Gastrocnemius medialis (tissue), 4 donors: ENCODE results near the gene B3GNT3. TPM values are rescaled to one million over a fixed set of nuclear protein-coding genes. Genes with fewer than 3 reads are reported as not detected.

Experiments used
- ATAC-seq, 2 donors: fragments of 150-250 bp; one replicate each; pipeline ENCODE4 v1.9.1; 2016
- DNase-seq, 2 donors: peaks; one replicate each; pipeline ENCODE4 v3.0.0-alpha.2; 2019
- H3K27ac ChIP-seq, 4 donors: fragments of 200-600 bp; sonication (generic); 1 replicate in 1 of 4; 2 replicates in 3 of 4; pipeline ENCODE4 v1.5.1; 2016 to 2018; ENCODE audit warnings: mild to moderate bottlenecking in 2 of 4, moderate library complexity in 1 of 4
- H3K27me3 ChIP-seq, 3 donors: fragments of 200-600 bp; sonication (generic) in 2 of 3; 1 replicate in 1 of 3; 2 replicates in 2 of 3; pipeline versions ENCODE4 v1.5.1 to v1.6.0; 2016 to 2019; ENCODE audit warnings: mild to moderate bottlenecking in 1 of 3, moderate library complexity in 1 of 3
- H3K36me3 ChIP-seq, 2 donors: fragments of 200-600 bp; sonication (generic) in 1 of 2; one replicate each; pipeline ENCODE4 v1.5.1; 2017 to 2018
- H3K4me1 ChIP-seq, 2 donors: fragments of 200-600 bp; sonication (generic) in 1 of 2; one replicate each; pipeline ENCODE4 v1.5.1; 2016 to 2017; ENCODE audit warnings: mild to moderate bottlenecking in 2 of 2
- H3K4me3 ChIP-seq, 4 donors: fragments of 200-600 bp; sonication (generic) in 3 of 4; 1 replicate in 1 of 4; 2 replicates in 3 of 4; pipeline ENCODE4 v1.5.1; 2016 to 2019; ENCODE audit warnings: mild to moderate bottlenecking in 2 of 4
- H3K9me3 ChIP-seq, 3 donors: fragments of 200-600 bp; sonication (generic) in 2 of 3; 1 replicate in 1 of 3; 2 replicates in 2 of 3; pipeline ENCODE4 v1.5.1; 2016 to 2019
- CTCF ChIP-seq, 5 experiments: fragments of 450-650 bp in 3 of 5; fragments of 200-600 bp in 2 of 5; sonication (generic) in 2 of 5; IDR thresholded peaks in 4 of 5; conservative IDR thresholded peaks in 1 of 5; 1 replicate in 4 of 5; 2 replicates in 1 of 5; pipeline ENCODE4 v1.5.1; 2016 to 2019; ENCODE audit warnings: antibody characterized with exemption in 5 of 5, mild to moderate bottlenecking in 3 of 5, moderate library complexity in 3 of 5
- POLR2A ChIP-seq, 2 donors: fragments of 450-650 bp; IDR thresholded peaks; one replicate each; pipeline ENCODE4 v1.6.1; 2017; ENCODE audit warnings: antibody characterized with exemption in 2 of 2, mild to moderate bottlenecking in 2 of 2, moderate library complexity in 2 of 2
- in situ Hi-C, 4 donors: fragments of 200-750 bp; cut with MboI; loops; one replicate each; pipeline versions ENCODE4 v1.15.0 to v1.8.0; 2017; ENCODE audit warnings: low sequenced_read_pairs in 4 of 4
- intact Hi-C: fragments of 100-400 bp; cut with DNase I; formaldehyde crosslinking; loops from one replicate; pipeline ENCODE4 v1.15.1; 2023; ENCODE audit warnings: low total_unique reads
- total RNA-seq, 4 donors: library from RNA; depleted of rRNA; stranded (reverse); fragments of >200 nt; gene quantifications; one replicate each; pipeline versions ENCODE4 v1.1.0 to v1.2.3, GENCODE V29; 2016

The B3GNT3 gene
- total RNA-seq, 4 donors from 2014 or later, result 0.13 to 0.39 TPM; not detected in 2

DNA sequence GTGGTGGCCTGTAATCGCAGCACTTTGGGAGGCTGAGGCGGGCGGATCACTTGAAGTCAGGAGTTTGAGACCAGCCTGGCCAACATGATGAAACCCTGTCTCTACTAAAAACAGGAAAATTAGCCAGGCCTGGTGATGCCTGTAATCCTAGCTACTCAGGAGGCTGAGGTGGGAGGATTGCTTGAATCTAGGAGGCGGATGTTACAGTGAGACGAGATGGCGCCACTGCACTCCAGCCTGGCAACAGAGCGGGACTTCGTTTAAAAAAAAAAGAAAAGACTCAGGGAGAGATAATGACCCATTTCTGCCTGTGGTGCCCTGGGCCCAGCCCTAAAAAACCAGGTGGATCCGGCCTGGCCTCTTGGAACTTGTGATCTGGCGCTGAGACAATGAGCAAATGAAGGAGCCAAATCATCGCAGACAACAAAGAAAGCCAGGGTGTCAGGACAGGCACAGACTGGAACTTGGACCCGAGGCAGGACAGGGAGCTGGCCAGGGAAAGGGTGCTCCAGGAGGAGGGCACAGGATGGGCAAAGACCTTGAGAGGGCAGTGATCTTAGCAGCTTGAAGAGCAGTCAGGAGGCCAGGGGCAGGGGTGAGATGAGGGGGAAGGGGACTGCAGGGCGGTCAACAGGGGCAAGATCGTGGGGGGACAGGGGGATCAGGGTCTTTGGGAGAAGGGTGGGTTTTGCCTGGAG is 53.8 kb downstream of the B3GNT3 start:
- in situ Hi-C loops, result no loop called here
- Histone ChIP-seq H3K36me3 (no peaks in the 10 kb centered on the region), H3K4me1 (no peaks in the 10 kb centered on the region), H3K27me3 (peaks cover 7 to 29% (median 28%) of the 10 kb centered on the region in 3 donors), H3K9me3 (no peaks in the 10 kb centered on the region), H3K4me3 (no peak overlapping the region), H3K27ac (peak overlapping the region in 1 of 4 donors; percentile 67)
- DNase-seq (no peak), ATAC-seq (no peak)
- intact Hi-C loops, result no loop called here
- TF ChIP-seq CTCF (IDR thresholded peaks at IDR 0.05 in 4 of 5, conservative IDR thresholded peaks at IDR 0.05 in 1 of 5) (no peak), POLR2A (IDR thresholded peaks at IDR 0.05) (no peak)

- in situ Hi-C loops (loop anchor here in 2 of 4 donors (5.0 to 25.0 kb wide), 3 partner anchors 71 to 133 kb away; no protein-coding TSS in a partner anchor), intact Hi-C loops (loop anchor here (10.0 kb wide), 1 partner anchor 149 kb away; no protein-coding TSS in a partner anchor)
- Histone ChIP-seq H3K4me3 (no peak overlapping the region), H3K4me1 (peaks cover under 1 to 1% of the 10 kb centered on the region in 2 donors), H3K27ac (no peak overlapping the region), H3K27me3 (peaks cover 0 to 3% (median 0%) of the 10 kb centered on the region in 3 donors), H3K36me3 (no peaks in the 10 kb centered on the region), H3K9me3 (no peaks in the 10 kb centered on the region)
- no peak for ATAC-seq
- TF ChIP-seq POLR2A (IDR thresholded peaks at IDR 0.05) (no peak), CTCF (IDR thresholded peaks at IDR 0.05 in 4 of 5, conservative IDR thresholded peaks at IDR 0.05 in 1 of 5) (no peak)
- no peak for DNase-seq
Measured at GRCh38 chr19:17854061-17854460, 59.1 kb downstream of the B3GNT3 start.

DNA sequence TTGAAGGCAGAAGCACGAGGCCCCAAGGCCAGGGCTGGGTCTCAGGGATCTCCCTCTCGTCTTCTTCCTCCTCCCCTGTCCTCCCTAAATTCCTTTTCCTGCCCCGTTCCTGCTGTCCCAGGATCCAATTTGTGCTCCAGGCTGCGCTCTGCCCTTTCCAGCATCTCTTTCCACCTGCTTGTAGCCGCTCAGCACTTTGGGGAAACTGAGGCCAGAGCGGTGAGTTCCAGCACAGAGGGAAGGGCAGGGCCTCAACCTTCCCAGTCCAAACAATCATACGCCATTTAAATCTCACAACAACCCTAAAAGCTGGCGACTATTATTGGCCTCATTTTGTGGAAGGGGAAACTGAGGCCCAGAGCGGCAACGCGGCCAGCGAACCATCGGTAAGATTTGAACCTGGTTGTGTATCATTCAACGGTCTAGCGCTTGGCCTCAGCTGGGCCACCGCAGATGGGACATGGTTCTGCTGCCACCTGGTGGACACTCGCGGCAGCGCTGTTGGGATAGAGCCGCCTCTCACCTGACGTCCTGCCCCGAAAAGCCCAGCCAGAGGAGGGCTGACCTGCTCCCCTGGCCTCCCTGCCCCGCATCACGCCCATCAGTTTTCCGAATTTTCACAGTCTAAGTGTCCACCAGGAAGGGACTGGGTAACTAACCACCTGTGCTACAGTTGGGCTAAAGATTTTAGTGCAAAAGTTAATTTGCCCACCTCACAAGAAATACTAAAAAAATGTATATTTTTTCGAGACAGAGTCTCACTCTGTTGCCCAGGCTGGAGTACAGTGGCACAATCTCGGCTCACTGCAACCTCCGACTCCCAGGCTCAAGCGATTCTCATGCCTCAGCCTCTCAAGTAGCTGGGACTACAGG is 60.6 kb downstream of the B3GNT3 start:
- peak; percentile 54 to 71 for DNase-seq
- peak; percentile 85 to 99 (median 91) for TF ChIP-seq CTCF (IDR thresholded peaks at IDR 0.05 in 4 of 5, conservative IDR thresholded peaks at IDR 0.05 in 1 of 5)
- TF ChIP-seq POLR2A (IDR thresholded peaks at IDR 0.05), result no peak
- H3K9me3 ChIP-seq, result no peaks in the 10 kb centered on the region
- H3K27ac ChIP-seq, result no peak overlapping the region
- in situ Hi-C loops, result loop anchor here in 1 of 4 donors (10.0 to 25.0 kb wide), 2 partner anchors 69 to 132 kb away; no protein-coding TSS in a partner anchor
- peak; percentile 27 to 31 for ATAC-seq
- H3K4me1 ChIP-seq, result peaks cover 4% of the 10 kb centered on the region in 2 donors
- peaks cover 0 to 3% (median 0%) of the 10 kb centered on the region in 3 donors for H3K27me3 ChIP-seq
- no peaks in the 10 kb centered on the region for H3K36me3 ChIP-seq
- no peak overlapping the region for H3K4me3 ChIP-seq
- intact Hi-C loops, result loop anchor here (1.0 to 10.0 kb wide), 3 partner anchors 77 to 151 kb away; no protein-coding TSS in a partner anchor

DNA sequence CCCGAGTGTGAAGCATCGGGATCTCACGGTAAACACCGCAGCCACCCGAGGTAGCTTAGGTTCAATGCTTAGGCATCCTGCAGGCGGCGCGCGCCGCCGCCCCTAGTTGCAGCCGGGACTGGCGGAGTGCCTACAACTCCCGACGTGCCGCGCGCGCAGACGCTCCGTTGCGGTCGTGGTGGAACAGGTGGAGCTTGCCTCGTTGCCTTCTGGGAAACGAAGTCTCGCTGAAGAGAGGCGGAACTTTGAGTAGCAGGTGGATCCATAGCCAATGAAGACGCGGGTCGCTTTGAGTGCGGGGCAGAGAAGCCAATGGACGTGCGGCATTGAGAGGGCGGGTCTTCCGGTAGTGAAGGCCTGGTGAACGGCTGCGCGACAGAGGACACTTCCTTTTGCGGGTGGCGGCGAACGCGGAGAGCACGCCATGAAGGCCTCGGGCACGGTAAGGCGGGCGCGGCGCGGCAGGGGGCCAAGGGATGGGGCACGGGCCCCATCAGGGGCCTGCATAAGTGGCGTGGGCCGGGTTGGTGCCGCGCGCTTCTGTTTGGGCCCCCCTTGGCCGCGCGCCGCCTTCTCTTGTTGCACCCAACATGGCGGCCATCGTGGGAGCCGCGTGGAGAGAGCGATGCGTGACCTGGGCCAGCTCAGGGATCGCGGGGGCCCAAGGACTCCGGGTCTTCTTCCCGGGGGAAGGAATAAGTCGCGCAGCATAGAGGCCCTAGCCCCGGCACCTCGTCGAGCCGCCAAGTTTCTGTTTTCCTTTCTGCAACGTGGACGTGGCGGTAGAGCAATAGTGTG is 64.8 kb downstream of the B3GNT3 start, which contains the start of gene RPL18A:
TSS of gene RPL18A (plus strand) at position 378 of the 798 bp plus-strand sequence. CDS start at position 425, 47 bp downstream.
- Histone ChIP-seq H3K9me3 (no peaks in the 10 kb centered on the region), H3K27me3 (no peaks in the 10 kb centered on the region), H3K4me1 (peaks cover 21 to 35% of the 10 kb centered on the region in 2 donors), H3K4me3 (peak within 1 kb of the TSS; percentile 91 to 100 (median 94)), H3K27ac (peak within 1 kb of the TSS; percentile 87 to 96 (median 94)), H3K36me3 (peaks cover 0 to 33% of the 10 kb centered on the region in 2 donors)
- intact Hi-C loops (loop anchor here (1.0 to 10.0 kb wide), 3 partner anchors 73 to 155 kb away; no protein-coding TSS in a partner anchor), in situ Hi-C loops (loop anchor here in 3 of 4 donors (5.0 to 25.0 kb wide), 4 partner anchors 65 to 135 kb away; partner anchors contain the start of gene CCDC124 (in 1 of the 3))
- DNase-seq (peak; percentile 99), ATAC-seq (peak; percentile 98 to 99)
- peak; percentile 97 for TF ChIP-seq POLR2A (IDR thresholded peaks at IDR 0.05)
- TF ChIP-seq CTCF (IDR thresholded peaks at IDR 0.05 in 4 of 5, conservative IDR thresholded peaks at IDR 0.05 in 1 of 5), result peak; percentile 77 to 88 (median 83)
